Osteocyte (in vitro differentiated cells): Measurements from ENCODE around the gene ECEL1. TPM values are rescaled to one million over a fixed set of nuclear protein-coding genes. Genes with fewer than 3 reads are reported as not detected.

Source experiments
- DNase-seq: peaks from one replicate; pipeline ENCODE4 v3.0.0; 2021; ENCODE audit warnings: mixed read lengths; ENCODE audit not compliant: unreplicated experiment; ENCODE audit errors: extremely low spot score
- H3K27ac Mint-ChIP-seq: one replicate; pipeline ENCODE4 v1.8.0; 2021; ENCODE audit warnings: mild to moderate bottlenecking, mixed read lengths; ENCODE audit not compliant: unreplicated experiment
- H3K27me3 Mint-ChIP-seq: one replicate; pipeline ENCODE4 v1.8.0; 2021; ENCODE audit warnings: mixed read lengths; ENCODE audit not compliant: unreplicated experiment
- H3K36me3 Mint-ChIP-seq: one replicate; pipeline ENCODE4 v1.8.0; 2021; ENCODE audit warnings: mixed read lengths; ENCODE audit not compliant: unreplicated experiment
- H3K4me1 Mint-ChIP-seq: one replicate; pipeline ENCODE4 v1.8.0; 2021; ENCODE audit warnings: mixed read lengths; ENCODE audit not compliant: unreplicated experiment
- H3K4me3 Mint-ChIP-seq: one replicate; pipeline ENCODE4 v1.8.0; 2021; ENCODE audit warnings: mild to moderate bottlenecking, moderate library complexity, mixed read lengths; ENCODE audit not compliant: unreplicated experiment
- H3K9me3 Mint-ChIP-seq: one replicate; pipeline ENCODE4 v1.8.0; 2021; ENCODE audit warnings: mixed read lengths; ENCODE audit not compliant: unreplicated experiment
- total RNA-seq: library from RNA; stranded (reverse); gene quantifications from 2 replicates; pipeline ENCODE4 v1.2.1, GENCODE V29; 2021
- TF ChIP-seq, protein P1 (sequence below): fragments of 200-600 bp; sonication (generic); IDR thresholded peaks from 2 replicates; pipeline ENCODE4 v1.5.0; 2021; ENCODE audit warnings: antibody characterized with exemption, mild to moderate bottlenecking, moderate library complexity

Gene ECEL1
- total RNA-seq, 1 donor from 2014 or later, result 0.13 TPM

DNA sequence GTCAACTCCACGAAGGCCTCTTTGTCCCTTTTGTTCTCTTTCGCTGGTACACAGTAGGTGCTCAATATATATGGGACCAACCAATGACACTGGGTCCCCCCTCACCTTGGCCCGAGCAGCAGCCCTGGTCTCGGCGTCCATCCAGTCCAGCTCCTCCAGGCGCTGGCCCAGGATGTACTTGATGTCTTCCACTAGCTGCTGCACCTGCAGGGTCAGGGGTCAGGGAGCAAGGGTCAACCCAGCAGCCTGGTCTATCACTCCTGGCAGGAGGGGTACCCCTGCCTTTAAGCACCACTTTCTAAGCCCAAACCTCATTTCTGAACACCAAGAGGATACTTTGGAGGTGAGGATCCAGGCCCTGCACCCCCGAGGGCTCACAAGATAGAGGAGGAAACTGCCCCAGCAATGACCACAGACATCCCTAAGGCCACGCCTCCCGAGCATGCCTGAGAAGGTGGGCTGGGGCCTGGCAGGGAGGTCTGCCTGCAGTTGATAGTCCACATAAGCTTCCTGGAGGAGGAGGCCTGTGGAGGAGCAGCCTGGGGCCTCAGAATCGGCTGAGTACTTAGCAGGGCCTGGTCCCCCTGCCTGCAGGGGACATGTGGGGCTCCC, 4.2 kb downstream of the ECEL1 start:
- TF ChIP-seq, protein P1, sequence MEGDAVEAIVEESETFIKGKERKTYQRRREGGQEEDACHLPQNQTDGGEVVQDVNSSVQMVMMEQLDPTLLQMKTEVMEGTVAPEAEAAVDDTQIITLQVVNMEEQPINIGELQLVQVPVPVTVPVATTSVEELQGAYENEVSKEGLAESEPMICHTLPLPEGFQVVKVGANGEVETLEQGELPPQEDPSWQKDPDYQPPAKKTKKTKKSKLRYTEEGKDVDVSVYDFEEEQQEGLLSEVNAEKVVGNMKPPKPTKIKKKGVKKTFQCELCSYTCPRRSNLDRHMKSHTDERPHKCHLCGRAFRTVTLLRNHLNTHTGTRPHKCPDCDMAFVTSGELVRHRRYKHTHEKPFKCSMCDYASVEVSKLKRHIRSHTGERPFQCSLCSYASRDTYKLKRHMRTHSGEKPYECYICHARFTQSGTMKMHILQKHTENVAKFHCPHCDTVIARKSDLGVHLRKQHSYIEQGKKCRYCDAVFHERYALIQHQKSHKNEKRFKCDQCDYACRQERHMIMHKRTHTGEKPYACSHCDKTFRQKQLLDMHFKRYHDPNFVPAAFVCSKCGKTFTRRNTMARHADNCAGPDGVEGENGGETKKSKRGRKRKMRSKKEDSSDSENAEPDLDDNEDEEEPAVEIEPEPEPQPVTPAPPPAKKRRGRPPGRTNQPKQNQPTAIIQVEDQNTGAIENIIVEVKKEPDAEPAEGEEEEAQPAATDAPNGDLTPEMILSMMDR, result no peak
- Mint-ChIP-seq H3K36me3 (no peaks in the 10 kb centered on the region), H3K27ac (no peak overlapping the region), H3K4me3 (no peak overlapping the region), H3K9me3 (no peaks in the 10 kb centered on the region), H3K27me3 (peaks cover 33% of the 10 kb centered on the region), H3K4me1 (peaks cover 7% of the 10 kb centered on the region)
- DNase-seq, result no peak

DNA sequence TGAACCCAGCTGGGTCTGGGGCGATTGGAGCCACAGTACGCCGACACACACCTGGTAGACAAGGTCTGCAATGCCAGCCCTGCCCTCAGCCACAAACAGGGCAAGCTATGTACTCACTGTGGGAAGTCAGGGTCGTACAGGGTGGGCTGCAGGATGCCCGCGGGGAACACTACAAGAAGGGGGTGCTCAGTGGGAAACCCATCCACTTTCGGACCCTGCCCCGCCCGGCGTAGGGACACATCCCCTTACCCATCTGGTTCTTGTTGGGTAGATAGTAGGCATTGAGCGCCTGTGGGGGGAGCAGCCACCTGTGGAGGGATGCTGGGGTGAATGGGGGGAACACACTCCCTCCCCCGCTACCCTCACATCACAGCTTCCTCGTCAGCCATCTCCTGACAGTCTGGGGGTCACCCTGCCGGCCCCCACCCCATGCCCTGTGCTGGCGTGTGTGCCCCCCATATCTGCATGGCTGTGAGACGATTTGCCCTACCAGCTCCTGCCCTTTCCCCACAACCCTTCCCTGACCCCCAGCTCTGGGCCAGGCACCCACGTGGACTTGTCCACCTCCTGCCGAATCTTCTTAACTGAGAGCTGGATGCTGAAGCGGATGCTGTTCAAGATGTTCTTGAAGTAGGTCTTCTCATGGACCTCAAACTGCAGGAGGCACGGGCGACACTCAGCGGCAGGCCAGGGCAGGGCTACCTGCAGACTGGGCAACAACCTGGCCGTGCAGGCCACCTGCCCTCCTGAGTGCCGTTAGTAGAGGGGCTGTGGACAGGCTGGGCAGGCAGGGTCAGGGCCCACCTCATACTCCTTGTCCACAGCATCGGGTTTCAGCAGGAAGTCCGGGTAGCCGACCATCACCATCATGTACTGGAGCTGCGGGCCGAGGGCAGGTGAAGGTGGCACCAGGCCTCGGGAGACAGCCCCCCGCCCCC, 5.1 kb downstream of the ECEL1 start:
- Mint-ChIP-seq H3K9me3 (no peaks in the 10 kb centered on the region), H3K27ac (no peak overlapping the region), H3K4me3 (no peak overlapping the region), H3K27me3 (peaks cover 33% of the 10 kb centered on the region), H3K4me1 (peaks cover 7% of the 10 kb centered on the region), H3K36me3 (no peaks in the 10 kb centered on the region)
- DNase-seq, result no peak
- TF ChIP-seq, protein P1, result no peak

DNA sequence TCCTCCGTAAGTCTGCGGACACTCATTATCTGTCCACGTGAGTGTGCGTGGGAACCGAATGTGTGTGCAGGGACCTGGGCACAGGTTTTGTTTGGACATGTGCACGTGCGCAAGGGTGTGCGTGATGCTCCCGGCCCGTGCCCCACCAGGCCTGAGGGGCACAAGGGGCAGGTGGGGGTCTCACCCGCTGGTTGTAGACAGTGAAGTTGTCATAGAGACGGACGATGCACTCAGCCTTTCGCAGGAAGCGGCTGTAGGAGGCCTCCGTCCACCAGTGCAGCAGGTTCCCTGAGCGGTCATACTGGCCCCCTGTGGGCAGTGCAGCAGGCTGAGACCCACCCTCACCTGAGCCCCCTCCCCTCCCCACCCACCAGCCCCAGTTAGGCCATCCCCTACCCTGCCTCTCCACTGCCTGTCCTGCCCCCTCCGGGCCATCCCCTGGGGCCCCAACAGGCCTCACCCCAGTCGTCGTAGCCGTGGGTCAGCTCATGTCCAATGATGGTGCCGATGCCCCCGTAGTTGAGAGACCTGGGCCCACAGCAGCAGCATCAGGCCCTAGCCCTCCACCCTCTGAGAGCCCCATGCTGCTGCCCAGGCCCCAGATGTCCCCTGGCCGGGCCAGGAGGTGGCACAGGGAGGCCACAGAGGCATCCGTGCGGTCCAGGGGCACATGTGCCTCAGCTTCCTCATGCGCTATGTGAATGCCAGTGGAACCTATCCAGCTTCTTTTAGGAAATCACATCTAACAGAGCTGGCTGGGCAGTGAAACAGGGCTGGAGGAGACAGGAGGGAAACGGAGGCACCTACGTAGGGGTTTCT, 6.1 kb downstream of the ECEL1 start:
- peaks cover 29% of the 10 kb centered on the region for H3K27me3 Mint-ChIP-seq
- H3K9me3 Mint-ChIP-seq, result no peaks in the 10 kb centered on the region
- no peaks in the 10 kb centered on the region for H3K36me3 Mint-ChIP-seq
- TF ChIP-seq, protein P1, result no peak
- H3K4me1 Mint-ChIP-seq, result peaks cover 4% of the 10 kb centered on the region
- DNase-seq, result no peak
- no peak overlapping the region for H3K27ac Mint-ChIP-seq
- no peak overlapping the region for H3K4me3 Mint-ChIP-seq

DNA sequence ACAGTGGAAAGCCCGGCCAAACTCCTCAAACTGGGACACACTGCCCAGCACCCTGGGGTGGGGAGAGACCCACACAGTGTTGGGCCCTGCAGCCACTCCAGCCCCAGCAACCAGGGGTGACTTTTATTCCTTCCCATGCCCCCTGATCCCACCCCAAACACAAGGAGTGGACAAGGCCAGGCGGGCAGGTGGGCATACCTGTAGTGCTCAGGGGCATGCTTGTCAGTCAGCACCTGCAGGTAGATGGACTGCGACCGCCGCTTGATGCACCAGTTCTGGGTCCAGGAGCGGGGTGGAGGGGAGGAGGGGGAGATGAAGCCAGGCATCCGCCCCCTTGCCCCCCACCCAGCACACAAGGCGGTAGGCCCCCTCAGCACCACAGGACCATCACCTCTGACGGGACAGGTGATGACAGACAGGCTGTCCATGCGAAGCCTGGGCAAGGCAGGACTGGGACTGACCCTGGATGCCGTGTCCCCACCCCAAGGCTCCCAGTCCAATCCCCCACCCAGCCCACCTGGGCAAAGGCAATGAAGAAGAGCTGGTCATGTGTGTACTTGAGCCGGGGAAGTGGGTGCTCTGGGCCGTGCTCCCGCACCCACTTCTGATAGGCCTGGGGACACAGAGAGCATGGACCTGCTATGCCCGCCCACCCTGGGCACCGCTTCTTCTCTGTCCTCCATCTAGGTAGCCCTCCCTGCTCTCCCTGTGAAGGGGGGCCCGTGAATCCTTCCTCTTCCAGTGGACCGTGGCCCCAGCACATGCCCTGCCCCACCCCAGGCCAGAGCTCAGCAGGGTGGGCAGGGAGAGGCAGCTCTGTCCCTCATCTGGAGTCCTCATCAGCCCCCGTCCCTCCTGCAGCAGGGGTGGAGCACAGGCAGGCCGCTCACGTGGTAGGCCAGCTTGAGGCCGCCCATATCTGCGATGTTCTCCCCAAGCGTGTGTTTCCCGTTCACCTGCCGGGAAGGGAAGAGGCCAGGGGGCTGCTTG, 7.1 kb downstream of the ECEL1 start:
- no peaks in the 10 kb centered on the region for H3K9me3 Mint-ChIP-seq
- H3K4me1 Mint-ChIP-seq, result peaks cover 4% of the 10 kb centered on the region
- no peak overlapping the region for H3K27ac Mint-ChIP-seq
- TF ChIP-seq, protein P1, result no peak
- DNase-seq, result no peak
- no peaks in the 10 kb centered on the region for H3K36me3 Mint-ChIP-seq
- peaks cover 34% of the 10 kb centered on the region for H3K27me3 Mint-ChIP-seq
- no peak overlapping the region for H3K4me3 Mint-ChIP-seq
